GM23338 (cell line): ENCODE results near the gene NYAP2. TPM values are rescaled to one million over a fixed set of nuclear protein-coding genes. Genes with fewer than 3 reads are reported as not detected.

Experiments used
- ATAC-seq: fragments of 200-7000 bp; cut with Tn5 transposase; 3 replicates; pipeline ENCODE4 v1.9.1; 2020
- DNase-seq: peaks from one replicate; pipeline ENCODE4 v3.0.0-alpha.2; 2015; ENCODE audit warnings: low spot score
- H2AFZ ChIP-seq: fragments of 200-600 bp; sonication (generic); 2 replicates; pipeline ENCODE4 v1.8.0; 2016; ENCODE audit warnings: antibody characterized with exemption, mild to moderate bottlenecking, moderate library complexity
- H3F3A ChIP-seq: fragments of 200-600 bp; sonication (generic); replicated peaks from 2 replicates; pipeline ENCODE4 v1.8.0; 2017; ENCODE audit warnings: antibody characterized with exemption, mixed run types, low read depth
- H3K27ac ChIP-seq: fragments of 200-600 bp; sonication (generic); 2 replicates; pipeline ENCODE4 v1.6.1; 2016; ENCODE audit warnings: low read depth
- H3K27me3 ChIP-seq: fragments of 200-600 bp; sonication (generic); 2 replicates; pipeline ENCODE4 v1.8.0; 2016; ENCODE audit warnings: mild to moderate bottlenecking, mixed run types, moderate library complexity; ENCODE audit not compliant: insufficient read depth
- H3K36me3 ChIP-seq: fragments of 200-600 bp; sonication (generic); 2 replicates; pipeline ENCODE4 v1.8.0; 2016; ENCODE audit warnings: mild to moderate bottlenecking; ENCODE audit not compliant: insufficient read depth
- H3K4me1 ChIP-seq: fragments of 200-600 bp; sonication (generic); 2 replicates; pipeline ENCODE4 v1.8.0; 2016; ENCODE audit warnings: mild to moderate bottlenecking, moderate library complexity; ENCODE audit not compliant: insufficient read depth
- H3K4me2 ChIP-seq: fragments of 200-600 bp; sonication (generic); 2 replicates; pipeline ENCODE4 v1.7.1; 2017; ENCODE audit warnings: mixed run types
- H3K4me3 ChIP-seq: fragments of 200-600 bp; sonication (generic); 2 replicates; pipeline ENCODE4 v1.6.1; 2016; ENCODE audit warnings: mixed run types
- H3K79me2 ChIP-seq: fragments of 200-600 bp; sonication (generic); replicated peaks from 2 replicates; pipeline ENCODE4 v1.8.0; 2017; ENCODE audit warnings: mild to moderate bottlenecking; ENCODE audit not compliant: insufficient read depth
- H3K9me2 ChIP-seq: fragments of 200-600 bp; sonication (generic); 2 replicates; pipeline ENCODE4 v1.8.0; 2017; ENCODE audit not compliant: insufficient read depth
- H4K20me1 ChIP-seq: fragments of 200-600 bp; sonication (generic); replicated peaks from 2 replicates; pipeline ENCODE4 v1.8.0; 2017; ENCODE audit warnings: mild to moderate bottlenecking; ENCODE audit not compliant: insufficient read depth
- H3K27ac Mint-ChIP-seq: 2 replicates; pipeline ENCODE4 v1.8.0; 2020; ENCODE audit warnings: inconsistent platforms, mild to moderate bottlenecking, moderate library complexity, mixed read lengths
- H3K27me3 Mint-ChIP-seq: 3 replicates; pipeline ENCODE4 v1.8.0; 2022; ENCODE audit warnings: low read depth, mild to moderate bottlenecking, moderate library complexity, mixed read lengths, inconsistent platforms; ENCODE audit not compliant: insufficient read depth, poor library complexity
- H3K36me3 Mint-ChIP-seq: 3 replicates; pipeline ENCODE4 v1.8.0; 2021; ENCODE audit warnings: low read depth, mild to moderate bottlenecking, inconsistent platforms, moderate library complexity, mixed read lengths
- H3K4me1 Mint-ChIP-seq: 3 replicates; pipeline ENCODE4 v1.8.0; 2020; ENCODE audit warnings: mild to moderate bottlenecking, inconsistent platforms, mixed read lengths
- H3K4me3 Mint-ChIP-seq: 3 replicates; pipeline ENCODE4 v1.8.0; 2021; ENCODE audit warnings: moderate library complexity, mild to moderate bottlenecking, inconsistent platforms, mixed read lengths
- H3K9me3 Mint-ChIP-seq: 3 replicates; pipeline ENCODE4 v1.8.0; 2020; ENCODE audit warnings: moderate library complexity, mild to moderate bottlenecking, inconsistent platforms, mixed read lengths
- ETS1 ChIP-seq: IDR thresholded peaks from 2 replicates; pipeline ENCODE4 v1.6.1; 2016; ENCODE audit warnings: antibody characterized with exemption
- EZH2 ChIP-seq: fragments of 200-600 bp; sonication (generic); IDR thresholded peaks from one replicate; pipeline ENCODE4 v1.8.0; 2017; ENCODE audit warnings: antibody characterized with exemption, mild to moderate bottlenecking, low read depth; ENCODE audit not compliant: unreplicated experiment
- REST ChIP-seq: IDR thresholded peaks from one replicate; pipeline ENCODE4 v1.6.1; 2018; ENCODE audit warnings: antibody characterized with exemption; ENCODE audit not compliant: unreplicated experiment
- polyA plus RNA-seq: library from polyadenylated mRNA; unstranded; fragments of >200 nt; fragmentation: Nextera tagmentation; extraction: Ambion mirVana; gene quantifications from 2 replicates; pipeline ENCODE4 v1.2.1, GENCODE V29; 2016
- total RNA-seq: library from RNA; depleted of rRNA; stranded (reverse); fragments of >200 nt; shearing (Covaris generic); gene quantifications from 2 replicates; pipeline ENCODE4 v1.2.3, GENCODE V29; 2014
- TF ChIP-seq, protein P1 (sequence below): fragments of 250-450 bp; sonication (Bioruptor Pico); IDR thresholded peaks from 2 replicates; pipeline ENCODE4 v1.5.0; 2020; ENCODE audit warnings: mild to moderate bottlenecking, moderate library complexity

The NYAP2 gene
- total and polyA plus RNA-seq, 2 experiments from 2014 or later, result not detected

DNA sequence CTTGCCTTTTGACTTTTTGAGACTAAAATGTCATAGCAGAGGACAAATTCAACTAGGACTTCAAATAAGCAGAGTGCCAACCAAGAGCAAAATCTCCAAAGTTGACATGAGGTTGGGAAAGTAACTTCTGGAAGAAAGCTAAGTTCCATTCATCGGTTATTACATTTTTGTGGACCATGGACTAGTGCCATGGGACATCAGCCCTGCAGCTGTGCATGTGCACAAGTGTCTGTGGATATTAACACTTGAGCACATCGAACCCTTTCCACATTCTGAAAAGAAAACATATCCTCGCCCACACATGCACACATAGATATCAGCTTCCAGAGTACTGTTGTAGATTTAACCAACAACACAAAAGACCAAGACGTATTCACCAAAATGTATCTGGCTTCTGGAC is 262.6 kb downstream of the NYAP2 start:
- Mint-ChIP-seq H3K4me1 (peaks cover 28% of the 10 kb centered on the region), H3K9me3 (no peaks in the 10 kb centered on the region), H3K4me3 (no peak overlapping the region), H3K36me3 (no peaks in the 10 kb centered on the region), H3K27ac (no peak overlapping the region), H3K27me3 (peaks cover 2% of the 10 kb centered on the region)
- H3K4me1 ChIP-seq, result peaks cover 9% of the 10 kb centered on the region
- H3K9me2 ChIP-seq, result no peaks in the 10 kb centered on the region
- H3F3A ChIP-seq, result no peaks in the 10 kb centered on the region
- no peaks in the 10 kb centered on the region for H4K20me1 ChIP-seq
- no peak for DNase-seq
- 0 out of 2 replicates have a peak overlapping the region, but pooled peaks have one; percentile 18 for H3K4me2 ChIP-seq
- H3K27ac ChIP-seq, result no peak overlapping the region
- no peak overlapping the region for H3K4me3 ChIP-seq
- TF ChIP-seq EZH2 (no peak), REST (no peak), ETS1 (no peak)
- TF ChIP-seq, protein P1, sequence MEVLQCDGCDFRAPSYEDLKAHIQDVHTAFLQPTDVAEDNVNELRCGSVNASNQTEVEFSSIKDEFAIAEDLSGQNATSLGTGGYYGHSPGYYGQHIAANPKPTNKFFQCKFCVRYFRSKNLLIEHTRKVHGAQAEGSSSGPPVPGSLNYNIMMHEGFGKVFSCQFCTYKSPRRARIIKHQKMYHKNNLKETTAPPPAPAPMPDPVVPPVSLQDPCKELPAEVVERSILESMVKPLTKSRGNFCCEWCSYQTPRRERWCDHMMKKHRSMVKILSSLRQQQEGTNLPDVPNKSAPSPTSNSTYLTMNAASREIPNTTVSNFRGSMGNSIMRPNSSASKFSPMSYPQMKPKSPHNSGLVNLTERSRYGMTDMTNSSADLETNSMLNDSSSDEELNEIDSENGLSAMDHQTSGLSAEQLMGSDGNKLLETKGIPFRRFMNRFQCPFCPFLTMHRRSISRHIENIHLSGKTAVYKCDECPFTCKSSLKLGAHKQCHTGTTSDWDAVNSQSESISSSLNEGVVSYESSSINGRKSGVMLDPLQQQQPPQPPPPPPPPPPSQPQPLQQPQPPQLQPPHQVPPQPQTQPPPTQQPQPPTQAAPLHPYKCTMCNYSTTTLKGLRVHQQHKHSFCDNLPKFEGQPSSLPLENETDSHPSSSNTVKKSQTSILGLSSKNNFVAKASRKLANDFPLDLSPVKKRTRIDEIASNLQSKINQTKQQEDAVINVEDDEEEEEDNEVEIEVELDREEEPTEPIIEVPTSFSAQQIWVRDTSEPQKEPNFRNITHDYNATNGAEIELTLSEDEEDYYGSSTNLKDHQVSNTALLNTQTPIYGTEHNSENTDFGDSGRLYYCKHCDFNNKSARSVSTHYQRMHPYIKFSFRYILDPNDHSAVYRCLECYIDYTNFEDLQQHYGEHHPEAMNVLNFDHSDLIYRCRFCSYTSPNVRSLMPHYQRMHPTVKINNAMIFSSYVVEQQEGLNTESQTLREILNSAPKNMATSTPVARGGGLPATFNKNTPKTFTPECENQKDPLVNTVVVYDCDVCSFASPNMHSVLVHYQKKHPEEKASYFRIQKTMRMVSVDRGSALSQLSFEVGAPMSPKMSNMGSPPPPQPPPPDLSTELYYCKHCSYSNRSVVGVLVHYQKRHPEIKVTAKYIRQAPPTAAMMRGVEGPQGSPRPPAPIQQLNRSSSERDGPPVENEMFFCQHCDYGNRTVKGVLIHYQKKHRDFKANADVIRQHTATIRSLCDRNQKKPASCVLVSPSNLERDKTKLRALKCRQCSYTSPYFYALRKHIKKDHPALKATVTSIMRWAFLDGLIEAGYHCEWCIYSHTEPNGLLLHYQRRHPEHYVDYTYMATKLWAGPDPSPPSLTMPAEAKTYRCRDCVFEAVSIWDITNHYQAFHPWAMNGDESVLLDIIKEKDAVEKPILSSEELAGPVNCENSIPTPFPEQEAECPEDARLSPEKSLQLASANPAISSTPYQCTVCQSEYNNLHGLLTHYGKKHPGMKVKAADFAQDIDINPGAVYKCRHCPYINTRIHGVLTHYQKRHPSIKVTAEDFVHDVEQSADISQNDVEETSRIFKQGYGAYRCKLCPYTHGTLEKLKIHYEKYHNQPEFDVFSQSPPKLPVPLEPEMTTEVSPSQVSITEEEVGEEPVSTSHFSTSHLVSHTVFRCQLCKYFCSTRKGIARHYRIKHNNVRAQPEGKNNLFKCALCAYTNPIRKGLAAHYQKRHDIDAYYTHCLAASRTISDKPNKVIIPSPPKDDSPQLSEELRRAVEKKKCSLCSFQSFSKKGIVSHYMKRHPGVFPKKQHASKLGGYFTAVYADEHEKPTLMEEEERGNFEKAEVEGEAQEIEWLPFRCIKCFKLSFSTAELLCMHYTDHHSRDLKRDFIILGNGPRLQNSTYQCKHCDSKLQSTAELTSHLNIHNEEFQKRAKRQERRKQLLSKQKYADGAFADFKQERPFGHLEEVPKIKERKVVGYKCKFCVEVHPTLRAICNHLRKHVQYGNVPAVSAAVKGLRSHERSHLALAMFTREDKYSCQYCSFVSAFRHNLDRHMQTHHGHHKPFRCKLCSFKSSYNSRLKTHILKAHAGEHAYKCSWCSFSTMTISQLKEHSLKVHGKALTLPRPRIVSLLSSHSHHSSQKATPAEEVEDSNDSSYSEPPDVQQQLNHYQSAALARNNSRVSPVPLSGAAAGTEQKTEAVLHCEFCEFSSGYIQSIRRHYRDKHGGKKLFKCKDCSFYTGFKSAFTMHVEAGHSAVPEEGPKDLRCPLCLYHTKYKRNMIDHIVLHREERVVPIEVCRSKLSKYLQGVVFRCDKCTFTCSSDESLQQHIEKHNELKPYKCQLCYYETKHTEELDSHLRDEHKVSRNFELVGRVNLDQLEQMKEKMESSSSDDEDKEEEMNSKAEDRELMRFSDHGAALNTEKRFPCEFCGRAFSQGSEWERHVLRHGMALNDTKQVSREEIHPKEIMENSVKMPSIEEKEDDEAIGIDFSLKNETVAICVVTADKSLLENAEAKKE (CRISPR knock-in tag), result no peak
- no peak for ATAC-seq
- no peaks in the 10 kb centered on the region for H3K79me2 ChIP-seq
- no peaks in the 10 kb centered on the region for H3K36me3 ChIP-seq
- no peaks in the 10 kb centered on the region for H3K27me3 ChIP-seq
- no peak overlapping the region for H2AFZ ChIP-seq
